AG10803 (cell line): Measurements from ENCODE around the gene STEAP1B.
"Not testable (repeated sequence)": the region's sequence is repeated elsewhere in the genome, so short reads cannot be mapped to it uniquely, and the experiment has no call there.

Source experiments
- DNase-seq: peaks from one replicate; pipeline ENCODE4 v3.0.0; 2010; ENCODE audit warnings: low read depth
- H3K4me3 ChIP-seq: 2 replicates; pipeline ENCODE4 v1.5.1; 2011; ENCODE audit warnings: mild to moderate bottlenecking, low read length, control low read depth
- TF ChIP-seq, protein P1 (sequence below): conservative IDR thresholded peaks from 2 replicates; pipeline ENCODE4 v1.5.1; 2011; ENCODE audit warnings: mild to moderate bottlenecking, low read length, control low read depth, inconsistent platforms

Gene STEAP1B

GRCh38 chr7:22433710-22434460 lies 66.1 kb downstream of the STEAP1B start:
- peak; percentile 17 for DNase-seq
- TF ChIP-seq, protein P1, sequence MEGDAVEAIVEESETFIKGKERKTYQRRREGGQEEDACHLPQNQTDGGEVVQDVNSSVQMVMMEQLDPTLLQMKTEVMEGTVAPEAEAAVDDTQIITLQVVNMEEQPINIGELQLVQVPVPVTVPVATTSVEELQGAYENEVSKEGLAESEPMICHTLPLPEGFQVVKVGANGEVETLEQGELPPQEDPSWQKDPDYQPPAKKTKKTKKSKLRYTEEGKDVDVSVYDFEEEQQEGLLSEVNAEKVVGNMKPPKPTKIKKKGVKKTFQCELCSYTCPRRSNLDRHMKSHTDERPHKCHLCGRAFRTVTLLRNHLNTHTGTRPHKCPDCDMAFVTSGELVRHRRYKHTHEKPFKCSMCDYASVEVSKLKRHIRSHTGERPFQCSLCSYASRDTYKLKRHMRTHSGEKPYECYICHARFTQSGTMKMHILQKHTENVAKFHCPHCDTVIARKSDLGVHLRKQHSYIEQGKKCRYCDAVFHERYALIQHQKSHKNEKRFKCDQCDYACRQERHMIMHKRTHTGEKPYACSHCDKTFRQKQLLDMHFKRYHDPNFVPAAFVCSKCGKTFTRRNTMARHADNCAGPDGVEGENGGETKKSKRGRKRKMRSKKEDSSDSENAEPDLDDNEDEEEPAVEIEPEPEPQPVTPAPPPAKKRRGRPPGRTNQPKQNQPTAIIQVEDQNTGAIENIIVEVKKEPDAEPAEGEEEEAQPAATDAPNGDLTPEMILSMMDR: no peak

DNA sequence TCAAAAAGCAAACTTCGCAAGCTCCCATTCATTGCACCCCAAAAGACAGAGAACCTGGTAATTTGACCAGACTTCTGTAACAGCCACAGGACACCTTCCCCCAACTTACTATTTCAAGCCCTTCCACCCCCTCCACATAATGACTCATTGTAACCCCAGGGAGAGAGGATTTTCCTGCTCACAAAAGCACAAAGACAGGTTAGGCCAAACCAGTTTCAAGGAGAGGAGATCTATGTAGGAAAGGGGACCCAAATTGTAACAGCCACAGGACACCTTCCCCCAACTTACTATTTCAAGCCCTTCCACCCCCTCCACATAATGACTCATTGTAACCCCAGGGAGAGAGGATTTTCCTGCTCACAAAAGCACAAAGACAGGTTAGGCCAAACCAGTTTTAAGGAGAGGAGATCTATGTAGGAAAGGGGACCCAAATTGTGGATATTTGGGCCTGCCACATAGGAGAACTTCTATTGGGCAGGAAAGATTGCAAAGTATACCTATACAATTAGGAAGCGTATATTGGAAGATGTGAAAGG lies 66.8 kb downstream of the STEAP1B start:
- H3K4me3 ChIP-seq, DNase-seq: not testable (repeated sequence)

More at GRCh38 chr7:22433710-22434460, 66.1 kb downstream of the STEAP1B start:
- H3K4me3 ChIP-seq: no peak overlapping the region

DNA sequence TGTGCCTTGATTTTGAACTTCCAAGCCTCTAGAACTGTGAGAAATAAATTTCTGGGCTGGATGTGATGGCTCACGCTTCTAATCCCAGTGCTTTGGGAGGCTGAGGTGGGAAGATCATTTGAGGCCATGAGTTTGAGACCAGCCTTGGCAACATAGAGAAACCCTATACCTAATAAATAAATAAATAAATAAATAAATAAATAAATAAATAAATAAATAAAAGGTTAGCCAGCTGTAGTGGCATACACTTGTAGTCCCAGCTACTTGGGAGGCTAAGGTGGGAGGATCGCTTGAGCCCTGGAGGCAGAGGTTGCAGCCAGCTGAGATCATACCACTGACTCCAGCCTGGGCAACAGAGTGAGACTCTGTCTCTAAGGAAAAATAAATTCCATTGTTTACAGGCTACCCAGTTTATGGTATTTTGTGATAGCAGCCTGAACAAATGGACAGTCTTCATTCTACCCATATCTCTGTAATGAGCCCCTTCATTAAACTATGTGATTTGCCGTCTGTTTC lies 67.7 kb downstream of the STEAP1B start:
- no peak overlapping the region for H3K4me3 ChIP-seq
- TF ChIP-seq, protein P1: no peak
- no peak for DNase-seq

- TF ChIP-seq, protein P1: no peak
- H3K4me3 ChIP-seq: no peak overlapping the region
- DNase-seq: peak; percentile 81
Measured at GRCh38 chr7:22430457-22430856, 69.5 kb downstream of the STEAP1B start.

- DNase-seq: no peak
- no peak overlapping the region for H3K4me3 ChIP-seq
- TF ChIP-seq, protein P1: no peak
Measured at GRCh38 chr7:22429386-22429785, 70.6 kb downstream of the STEAP1B start.

- no peak for DNase-seq
- TF ChIP-seq, protein P1: no peak
- H3K4me3 ChIP-seq: no peak overlapping the region
Measured at GRCh38 chr7:22427855-22428254, 72.1 kb downstream of the STEAP1B start.

- TF ChIP-seq, protein P1: no peak
- DNase-seq: no peak
- H3K4me3 ChIP-seq: no peak overlapping the region
Measured at GRCh38 chr7:22427104-22427503, 72.9 kb downstream of the STEAP1B start.
